Non-pigmented ciliary epithelial cell (primary cell): ENCODE results near the gene CT47A7.
"Not testable (repeated sequence)": the region's sequence is repeated elsewhere in the genome, so short reads cannot be mapped to it uniquely, and the experiment has no call there.

Source experiments
- DNase-seq: peaks from one replicate; pipeline ENCODE4 v3.0.0-alpha.2; 2010; ENCODE audit warnings: low read depth

CT47A7 gene

DNA sequence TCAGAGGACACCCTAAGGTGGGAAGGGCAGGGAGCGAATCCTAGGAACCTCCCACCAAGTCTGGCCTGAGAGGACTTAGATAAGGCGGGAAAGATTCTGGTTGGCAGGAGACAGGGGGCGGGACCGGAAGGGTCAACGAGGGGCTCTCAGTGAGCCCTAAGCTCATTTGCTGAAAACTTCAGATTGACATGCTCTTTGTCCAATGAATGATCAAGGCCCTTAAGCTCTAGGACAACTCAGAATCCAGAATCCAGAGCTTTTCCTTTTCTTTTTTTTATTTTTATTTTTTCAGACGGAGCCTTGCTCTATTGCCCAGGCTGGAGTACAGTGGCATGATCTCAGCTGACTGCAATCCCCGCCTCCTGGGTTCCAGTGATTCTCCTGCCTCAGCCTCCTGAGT is at the start of gene CT47A7:
Gene CT47A7, minus strand, starts transcription at position 101 of the 400 bp plus-strand sequence. CDS start 255 bp downstream, outside the sequence.
- not testable (repeated sequence) for DNase-seq

- no peak for DNase-seq
Observed at GRCh38 chrX:121000589-121000988, 44.2 kb upstream of the CT47A7 start.

DNA sequence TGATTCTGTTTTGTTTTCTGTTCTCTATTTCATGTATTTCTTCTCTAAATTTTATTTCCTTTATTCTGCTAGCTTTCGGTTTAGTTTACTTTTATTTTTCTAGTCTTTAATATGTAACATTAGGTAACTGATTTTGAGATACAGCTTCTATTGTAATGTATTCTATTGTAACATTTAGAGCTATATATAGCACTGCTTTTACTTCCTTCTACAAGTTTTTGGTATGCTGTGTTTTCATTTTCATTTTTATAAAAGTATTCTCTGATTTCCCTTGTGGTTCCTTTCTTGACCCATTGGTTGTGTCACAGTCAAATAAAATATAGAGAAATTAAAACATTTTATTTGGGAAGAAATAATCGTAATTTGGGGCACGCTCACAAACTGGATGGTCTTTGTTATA is 43.0 kb upstream of the CT47A7 start:
- no peak for DNase-seq

- DNase-seq: not testable (repeated sequence)
Observed at GRCh38 chrX:120985660-120986059, 29.3 kb upstream of the CT47A7 start, which contains the start of gene CT47A1. Gene CT47A1, minus strand, starts transcription at chrX:120985760. Its CDS starts 231 bp downstream, at chrX:120985529.
